Tibial artery (tissue), 4 donors: ENCODE results near the gene P3H1.
A peak's percentile ranks its signal among the peaks of the same experiment; 100 is the strongest.

ENCODE experiments used
- DNase-seq, 2 donors: peaks; one replicate each; pipeline ENCODE4 v3.0.0-alpha.2; 2019
- H3K27ac ChIP-seq, 2 donors: fragments of 200-600 bp; sonication (generic) in 1 of 2; 1 replicate in 1 of 2; 2 replicates in 1 of 2; pipeline ENCODE4 v1.5.1; 2018 to 2019; ENCODE audit warnings: mild to moderate bottlenecking in 1 of 2
- H3K27me3 ChIP-seq, 2 donors: fragments of 200-600 bp; sonication (generic) in 1 of 2; one replicate each; pipeline versions ENCODE4 v1.5.1 to v1.6.0; 2016 to 2019
- H3K36me3 ChIP-seq, 3 donors: fragments of 200-600 bp; sonication (generic) in 2 of 3; one replicate each; pipeline ENCODE4 v1.5.1; 2016 to 2019; ENCODE audit warnings: mild to moderate bottlenecking in 2 of 3
- H3K4me1 ChIP-seq, 4 donors: fragments of 200-600 bp; sonication (generic) in 2 of 4; 1 replicate in 3 of 4; 2 replicates in 1 of 4; pipeline ENCODE4 v1.5.1; 2016 to 2019
- H3K4me3 ChIP-seq, 2 donors: fragments of 200-600 bp; sonication (generic) in 1 of 2; 1 replicate in 1 of 2; 2 replicates in 1 of 2; pipeline ENCODE4 v1.5.1; 2018 to 2019; ENCODE audit warnings: mild to moderate bottlenecking in 2 of 2
- H3K9me3 ChIP-seq, 3 donors: fragments of 200-600 bp; sonication (generic) in 1 of 3; one replicate each; pipeline ENCODE4 v1.5.1; 2016 to 2019
- CTCF ChIP-seq, 2 experiments: fragments of 200-600 bp in 1 of 2; fragments of 450-650 bp in 1 of 2; IDR thresholded peaks; one replicate each; pipeline ENCODE4 v1.5.1; 2017 to 2019; ENCODE audit warnings: antibody characterized with exemption in 2 of 2, mild to moderate bottlenecking in 1 of 2, moderate library complexity in 1 of 2
- intact Hi-C: fragments of 100-400 bp; cut with DNase I; formaldehyde crosslinking; loops from one replicate; pipeline ENCODE4 v1.15.0; 2023; ENCODE audit warnings: low total_unique reads

The P3H1 gene

DNA sequence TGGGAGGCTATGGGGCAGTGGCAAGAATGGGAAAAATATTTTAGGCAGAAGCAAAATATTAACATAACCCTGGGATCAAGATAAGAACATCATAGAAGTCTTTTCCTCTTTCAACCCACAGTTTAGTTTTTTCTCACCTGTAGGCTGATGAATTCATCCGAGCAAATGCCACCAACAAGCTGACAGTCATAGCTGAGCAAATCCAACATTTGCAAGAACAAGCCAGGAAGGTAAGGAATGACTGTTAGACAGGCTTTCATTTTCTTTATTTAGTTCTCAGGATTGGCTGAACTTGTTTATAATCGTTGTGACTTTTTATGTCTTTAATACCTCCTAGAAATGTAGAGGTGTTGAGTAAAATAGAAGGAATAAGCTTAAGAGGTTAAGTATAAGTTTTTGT, 6.6 kb upstream of the P3H1 start:
- no peak overlapping the region for H3K4me3 ChIP-seq
- no peaks in the 10 kb centered on the region for H3K27me3 ChIP-seq
- H3K4me1 ChIP-seq = peaks cover 0 to 24% (median 3%) of the 10 kb centered on the region in 4 donors
- DNase-seq = no peak
- intact Hi-C loops = no loop called here
- no peak overlapping the region for H3K27ac ChIP-seq
- no peak for TF ChIP-seq CTCF (IDR thresholded peaks at IDR 0.05)
- no peaks in the 10 kb centered on the region for H3K9me3 ChIP-seq
- H3K36me3 ChIP-seq = peaks cover 39 to 48% (median 40%) of the 10 kb centered on the region in 3 donors

GRCh38 chr1:42769811-42770210, 3.0 kb upstream of the P3H1 start:
- intact Hi-C loops = loop anchor here (5.0 kb wide), 1 partner anchor 47 kb away; the partner anchor contains the start of genes ERMAP and SVBP
- no peak overlapping the region for H3K27ac ChIP-seq
- TF ChIP-seq CTCF (IDR thresholded peaks at IDR 0.05) = no peak

DNA sequence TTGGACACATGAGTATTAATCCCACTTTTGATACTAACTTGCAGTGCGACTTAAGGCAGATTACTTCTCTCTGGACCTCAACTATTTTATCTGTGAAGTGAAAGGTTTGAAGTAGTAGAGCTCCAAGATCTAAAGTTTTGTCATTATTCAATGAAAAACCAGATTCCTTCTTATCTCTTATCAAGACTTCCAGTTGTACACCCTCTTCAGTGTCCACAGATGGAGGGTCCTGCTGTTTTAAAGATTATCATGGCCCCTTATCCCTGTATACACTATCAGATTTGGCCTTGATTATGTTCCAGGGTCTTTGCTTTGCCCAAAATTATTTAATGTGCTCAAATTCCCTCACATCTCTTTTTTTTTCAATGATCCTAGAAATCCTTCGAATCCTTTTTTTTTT, 1.3 kb upstream of the P3H1 start:
- Histone ChIP-seq H3K36me3 (no peaks in the 10 kb centered on the region), H3K4me1 (peaks cover 0 to 52% (median 18%) of the 10 kb centered on the region in 4 donors), H3K4me3 (peak overlapping the region; percentile 86 to 98), H3K27ac (no peak overlapping the region), H3K27me3 (no peaks in the 10 kb centered on the region), H3K9me3 (no peaks in the 10 kb centered on the region)
- DNase-seq = no peak
- TF ChIP-seq CTCF (IDR thresholded peaks at IDR 0.05) = no peak
- intact Hi-C loops = loop anchor here (5.0 kb wide), 1 partner anchor 49 kb away; the partner anchor contains the start of genes ERMAP and SVBP

More at GRCh38 chr1:42769811-42770210, 3.0 kb upstream of the P3H1 start:
- DNase-seq = no peak
- H3K36me3 ChIP-seq = peaks cover 10 to 13% (median 12%) of the 10 kb centered on the region in 3 donors
- H3K27me3 ChIP-seq = no peaks in the 10 kb centered on the region
- H3K4me3 ChIP-seq = no peak overlapping the region
- peaks cover 0 to 41% (median 12%) of the 10 kb centered on the region in 4 donors for H3K4me1 ChIP-seq
- H3K9me3 ChIP-seq = no peaks in the 10 kb centered on the region

DNA sequence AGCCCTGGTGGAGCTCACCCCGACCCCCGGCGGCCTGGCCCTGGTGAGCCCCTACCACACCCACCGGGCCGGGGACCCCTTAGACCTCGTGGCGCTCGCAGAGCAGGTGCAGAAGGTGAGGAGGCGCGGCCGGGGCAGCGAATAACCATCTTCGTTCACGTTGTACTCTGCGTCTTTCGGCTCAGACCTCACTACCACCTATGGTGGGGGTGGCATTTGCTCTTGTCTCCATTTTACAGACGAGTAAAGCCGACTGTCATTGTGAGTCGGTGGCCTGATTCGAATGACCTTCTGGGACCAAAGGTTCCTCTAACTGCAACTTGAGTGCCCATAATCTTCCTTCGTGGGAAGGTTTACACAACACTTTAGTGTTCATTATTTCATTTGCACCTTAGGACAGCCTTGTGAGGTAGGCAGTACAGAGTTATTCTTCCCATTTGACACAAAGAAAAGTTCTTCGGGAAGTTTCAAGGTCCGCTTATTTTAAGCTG, 727 bp upstream of the P3H1 start:
- Histone ChIP-seq H3K9me3 (no peaks in the 10 kb centered on the region), H3K4me1 (peaks cover 0 to 52% (median 18%) of the 10 kb centered on the region in 4 donors), H3K27ac (peak overlapping the region; percentile 89 to 94), H3K4me3 (peak overlapping the region; percentile 86 to 98), H3K36me3 (no peaks in the 10 kb centered on the region), H3K27me3 (no peaks in the 10 kb centered on the region)
- peak in 1 of 2 donors; percentile 36 for DNase-seq
- intact Hi-C loops = loop anchor here (5.0 kb wide), 1 partner anchor 50 kb away; the partner anchor contains the start of genes ERMAP and SVBP
- TF ChIP-seq CTCF (IDR thresholded peaks at IDR 0.05) = no peak

DNA sequence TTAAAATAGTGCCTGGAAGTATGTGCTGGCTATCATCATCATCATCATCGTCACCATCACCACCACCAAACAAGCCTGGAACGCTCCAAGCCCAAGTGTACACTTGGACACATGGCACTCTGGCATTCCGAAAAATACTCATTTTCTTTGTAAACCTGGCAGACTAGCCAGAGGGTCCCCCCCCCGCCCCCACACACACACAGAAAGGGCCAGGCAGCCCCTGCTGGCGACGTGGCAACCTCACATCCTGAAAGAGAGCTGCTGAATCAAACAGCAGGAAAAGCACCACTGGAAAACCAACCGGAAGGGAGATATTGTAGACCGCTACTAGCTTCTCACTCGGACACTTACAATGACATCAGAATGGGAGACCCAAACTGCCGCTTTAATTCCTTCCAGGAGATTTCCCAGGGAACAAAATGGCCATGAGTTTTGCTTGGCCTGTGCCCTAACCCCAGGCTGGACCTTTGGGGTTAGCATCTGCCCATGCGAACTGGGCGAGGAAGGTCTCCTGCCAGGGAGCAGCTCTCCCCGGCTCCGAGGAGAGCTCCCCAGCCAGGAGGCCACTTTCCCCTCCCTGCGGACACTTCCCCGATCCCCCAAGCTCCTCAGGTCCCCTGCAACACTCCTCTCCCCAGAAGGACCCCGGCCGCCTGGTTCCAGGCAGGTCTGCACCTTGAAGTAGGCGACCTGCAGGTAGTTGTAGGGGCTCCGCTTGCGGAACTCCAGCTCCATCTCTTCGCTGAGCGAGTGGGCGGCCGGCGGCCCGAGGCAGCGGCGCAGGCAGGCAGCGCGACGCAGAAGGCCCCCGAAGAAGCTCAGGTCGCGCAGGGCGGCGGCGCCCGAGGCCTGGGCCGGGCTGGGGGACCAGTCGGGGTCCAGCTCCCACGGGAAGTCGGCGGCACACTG, 742 bp downstream of the P3H1 start:
- Histone ChIP-seq H3K27me3 (no peaks in the 10 kb centered on the region), H3K4me3 (peak overlapping the region; percentile 86 to 98), H3K9me3 (no peaks in the 10 kb centered on the region), H3K36me3 (peaks cover 0 to 11% (median 11%) of the 10 kb centered on the region in 3 donors), H3K27ac (peak overlapping the region; percentile 89 to 94), H3K4me1 (peaks cover 0 to 48% (median 18%) of the 10 kb centered on the region in 4 donors)
- TF ChIP-seq CTCF (IDR thresholded peaks at IDR 0.05) = peak; percentile 42 to 43
- DNase-seq = peak in 1 of 2 donors; percentile 44
- intact Hi-C loops = loop anchor here (5.0 kb wide), 1 partner anchor 51 kb away; the partner anchor contains the start of genes ERMAP and SVBP
